Activated T-cell treated with anti-CD3 and anti-CD28 coated beads, Interleukin-2, amount 50 U/mL, for 4 hours (primary cell): ENCODE data around the gene RELN. TPM values are rescaled to one million over a fixed set of nuclear protein-coding genes. Genes with fewer than 3 reads are reported as not detected.
"Not testable (repeated sequence)": the region's sequence is repeated elsewhere in the genome, so short reads cannot be mapped to it uniquely, and the experiment has no call there.

ENCODE experiments used
- ATAC-seq, 2 donors: fragments of 200-7000 bp; cut with Tn5 transposase; one replicate each; pipeline ENCODE4 v1.10.0; 2021
- DNase-seq: peaks from one replicate; pipeline ENCODE4 v3.0.0-alpha.2; 2020
- H3K27me3 Mint-ChIP-seq: one replicate; pipeline ENCODE4 v1.8.0; 2021; ENCODE audit warnings: low read depth, mixed read lengths
- H3K36me3 Mint-ChIP-seq: one replicate; pipeline ENCODE4 v1.8.0; 2022; ENCODE audit warnings: mixed read lengths; ENCODE audit not compliant: insufficient read depth
- H3K4me1 Mint-ChIP-seq: one replicate; pipeline ENCODE4 v1.8.0; 2021; ENCODE audit warnings: low read depth, mixed read lengths
- H3K4me3 Mint-ChIP-seq: one replicate; pipeline ENCODE4 v1.8.0; 2021; ENCODE audit warnings: mild to moderate bottlenecking, moderate library complexity, mixed read lengths
- H3K9me3 Mint-ChIP-seq: one replicate; pipeline ENCODE4 v1.8.0; 2021; ENCODE audit warnings: mixed read lengths
- total RNA-seq, 3 donors: library from RNA; stranded (reverse); gene quantifications; one replicate each; pipeline ENCODE4 v1.2.1, GENCODE V29; 2021

RELN gene
- total RNA-seq, 3 donors from 2014 or later, result 0.15 to 0.24 (median 0.22) TPM

GRCh38 chr7:103797647-103798307 is 191.7 kb downstream of the RELN start:
- ATAC-seq (no peak), DNase-seq (no peak)
- H3K9me3 Mint-ChIP-seq, result no peaks in the 10 kb centered on the region
- H3K27me3 Mint-ChIP-seq, result no peaks in the 10 kb centered on the region
- H3K36me3 Mint-ChIP-seq, result no peaks in the 10 kb centered on the region
- no peaks in the 10 kb centered on the region for H3K4me1 Mint-ChIP-seq
- H3K4me3 Mint-ChIP-seq, result no peak overlapping the region

GRCh38 chr7:103796327-103796962 is 193.0 kb downstream of the RELN start:
- Mint-ChIP-seq H3K4me1 (no peaks in the 10 kb centered on the region), H3K27me3 (no peaks in the 10 kb centered on the region), H3K4me3 (no peak overlapping the region), H3K9me3 (no peaks in the 10 kb centered on the region), H3K36me3 (no peaks in the 10 kb centered on the region)
- ATAC-seq (no peak), DNase-seq (no peak)

- no peak for ATAC-seq
- H3K4me3 Mint-ChIP-seq, result no peak overlapping the region
- H3K4me1 Mint-ChIP-seq, result no peaks in the 10 kb centered on the region
- no peaks in the 10 kb centered on the region for H3K36me3 Mint-ChIP-seq
- H3K27me3 Mint-ChIP-seq, result no peaks in the 10 kb centered on the region
- no peak for DNase-seq
- H3K9me3 Mint-ChIP-seq, result no peaks in the 10 kb centered on the region
These were observed 193.7 kb downstream of the RELN start for GRCh38 chr7:103795787-103796186.

- no peaks in the 10 kb centered on the region for H3K4me1 Mint-ChIP-seq
- H3K9me3 Mint-ChIP-seq, result no peaks in the 10 kb centered on the region
- no peak overlapping the region for H3K4me3 Mint-ChIP-seq
- ATAC-seq, result no peak
- no peaks in the 10 kb centered on the region for H3K36me3 Mint-ChIP-seq
- DNase-seq, result no peak
- no peaks in the 10 kb centered on the region for H3K27me3 Mint-ChIP-seq
These were observed 194.4 kb downstream of the RELN start for GRCh38 chr7:103795107-103795506.

GRCh38 chr7:103794424-103794823 is 195.0 kb downstream of the RELN start:
- ATAC-seq, result no peak
- H3K9me3 Mint-ChIP-seq, result no peaks in the 10 kb centered on the region
- H3K27me3 Mint-ChIP-seq, result no peaks in the 10 kb centered on the region
- no peaks in the 10 kb centered on the region for H3K4me1 Mint-ChIP-seq
- H3K4me3 Mint-ChIP-seq, result no peak overlapping the region
- H3K36me3 Mint-ChIP-seq, result no peaks in the 10 kb centered on the region
- no peak for DNase-seq

GRCh38 chr7:103793614-103794013 is 195.8 kb downstream of the RELN start:
- Mint-ChIP-seq H3K9me3 (no peaks in the 10 kb centered on the region), H3K4me3 (no peak overlapping the region), H3K27me3 (no peaks in the 10 kb centered on the region), H3K4me1 (no peaks in the 10 kb centered on the region), H3K36me3 (no peaks in the 10 kb centered on the region)
- ATAC-seq (no peak), DNase-seq (no peak)

- Mint-ChIP-seq H3K27me3 (no peaks in the 10 kb centered on the region), H3K9me3 (no peaks in the 10 kb centered on the region), H3K36me3 (no peaks in the 10 kb centered on the region), H3K4me1 (no peaks in the 10 kb centered on the region), H3K4me3 (no peak overlapping the region)
- ATAC-seq (no peak), DNase-seq (no peak)
These were observed 197.6 kb downstream of the RELN start for GRCh38 chr7:103791894-103792293.

GRCh38 chr7:103787041-103787440 is 202.4 kb downstream of the RELN start:
- DNase-seq, H3K9me3 Mint-ChIP-seq, H3K36me3 Mint-ChIP-seq, H3K4me1 Mint-ChIP-seq, ATAC-seq, H3K27me3 Mint-ChIP-seq, H3K4me3 Mint-ChIP-seq: not testable (repeated sequence)

GRCh38 chr7:103784646-103785286 is 204.7 kb downstream of the RELN start:
- Mint-ChIP-seq H3K36me3 (no peaks in the 10 kb centered on the region), H3K9me3 (no peaks in the 10 kb centered on the region), H3K27me3 (peaks cover 5% of the 10 kb centered on the region), H3K4me1 (no peaks in the 10 kb centered on the region), H3K4me3 (no peak overlapping the region)
- no peak for ATAC-seq
- DNase-seq, result no peak

- H3K9me3 Mint-ChIP-seq, result no peaks in the 10 kb centered on the region
- peaks cover 2% of the 10 kb centered on the region for H3K27me3 Mint-ChIP-seq
- H3K4me1 Mint-ChIP-seq, result no peaks in the 10 kb centered on the region
- no peak overlapping the region for H3K4me3 Mint-ChIP-seq
- DNase-seq (no peak), ATAC-seq (no peak)
- no peaks in the 10 kb centered on the region for H3K36me3 Mint-ChIP-seq
These were observed 208.0 kb downstream of the RELN start for GRCh38 chr7:103781409-103781808.

- ATAC-seq, H3K27me3 Mint-ChIP-seq, H3K4me1 Mint-ChIP-seq, H3K36me3 Mint-ChIP-seq, H3K9me3 Mint-ChIP-seq, H3K4me3 Mint-ChIP-seq, DNase-seq: not testable (repeated sequence)
These were observed 208.9 kb downstream of the RELN start for GRCh38 chr7:103780561-103780960.

- H3K36me3 Mint-ChIP-seq, result no peaks in the 10 kb centered on the region
- H3K4me3 Mint-ChIP-seq, result no peak overlapping the region
- H3K4me1 Mint-ChIP-seq, result no peaks in the 10 kb centered on the region
- no peak for DNase-seq
- no peak for ATAC-seq
- no peaks in the 10 kb centered on the region for H3K9me3 Mint-ChIP-seq
- no peaks in the 10 kb centered on the region for H3K27me3 Mint-ChIP-seq
These were observed 212.0 kb downstream of the RELN start for GRCh38 chr7:103777440-103777839.

GRCh38 chr7:103773726-103774125 is 215.7 kb downstream of the RELN start:
- no peak for DNase-seq
- no peaks in the 10 kb centered on the region for H3K4me1 Mint-ChIP-seq
- no peaks in the 10 kb centered on the region for H3K36me3 Mint-ChIP-seq
- H3K4me3 Mint-ChIP-seq, result no peak overlapping the region
- no peaks in the 10 kb centered on the region for H3K9me3 Mint-ChIP-seq
- peaks cover 6% of the 10 kb centered on the region for H3K27me3 Mint-ChIP-seq
- no peak for ATAC-seq

- ATAC-seq (no peak), DNase-seq (no peak)
- Mint-ChIP-seq H3K36me3 (no peaks in the 10 kb centered on the region), H3K4me3 (no peak overlapping the region), H3K4me1 (no peaks in the 10 kb centered on the region), H3K9me3 (no peaks in the 10 kb centered on the region), H3K27me3 (peaks cover 6% of the 10 kb centered on the region)
These were observed 217.2 kb downstream of the RELN start for GRCh38 chr7:103772171-103772773.

GRCh38 chr7:103771294-103771693 is 218.2 kb downstream of the RELN start:
- ATAC-seq (no peak), DNase-seq (no peak)
- no peaks in the 10 kb centered on the region for H3K36me3 Mint-ChIP-seq
- no peaks in the 10 kb centered on the region for H3K4me1 Mint-ChIP-seq
- H3K27me3 Mint-ChIP-seq, result peaks cover 6% of the 10 kb centered on the region
- no peak overlapping the region for H3K4me3 Mint-ChIP-seq
- H3K9me3 Mint-ChIP-seq, result no peaks in the 10 kb centered on the region
